HL-60 (cell line): ENCODE data around the gene FAM110A.

Experiments used
- CTCF ChIP-seq: IDR thresholded peaks from one replicate; pipeline ENCODE4 v1.5.1; 2011; ENCODE audit warnings: low read length, control low read depth, inconsistent platforms; ENCODE audit not compliant: insufficient read depth
- POLR2AphosphoS5 ChIP-seq: IDR thresholded peaks from 2 replicates; pipeline ENCODE4 v1.6.1; 2012; ENCODE audit warnings: low read depth
- REST ChIP-seq: IDR thresholded peaks from 2 replicates; pipeline ENCODE4 v1.6.1; 2012; ENCODE audit warnings: low read depth; ENCODE audit not compliant: insufficient replicate concordance
- SPI1 ChIP-seq: IDR thresholded peaks from 2 replicates; pipeline ENCODE4 v1.6.1; 2012; ENCODE audit warnings: low read depth, mild to moderate bottlenecking, borderline replicate concordance

GRCh38 chr20:829551-829950 lies 4.0 kb upstream of the FAM110A start:
- TF ChIP-seq CTCF: no peak
- TF ChIP-seq POLR2AphosphoS5: no peak
- peak; percentile 15; the same call in 1 of the 2 replicates for TF ChIP-seq SPI1
- TF ChIP-seq REST: no peak
